ENCODE measurements around the gene PKNOX2. TPM values are rescaled to one million over a fixed set of nuclear protein-coding genes. Genes with fewer than 3 reads are reported as not detected.

The PKNOX2 gene
- total and polyA plus RNA-seq, 9 of the 15 experiments (the other 6 are each of a cell fraction or from before 2014, with no cell fraction given) = not detected

- BruUV-seq (replicated peaks) = no TSS peak
- Histone ChIP-seq H3K9ac (ENCODE audit: insufficient read depth in 1 of 2, low read depth in 2 of 2, low read length in 2 of 2) (no peak overlapping the region), H3K4me2 (ENCODE audit: insufficient read depth, low read length) (no peak overlapping the region), H3K9me3 (replicated peaks; ENCODE audit: control insufficient read depth, insufficient read depth, low read depth, low read length) (no peaks in the 10 kb centered on the region), H3K9me1 (ENCODE audit: control insufficient read depth, insufficient read depth, low read length) (no peaks in the 10 kb centered on the region), H3K36me3 (ENCODE audit: control insufficient read depth, insufficient read depth, low read length) (no peaks in the 10 kb centered on the region), H3K4me3 (no peak overlapping the region), H4K20me1 (replicated peaks; ENCODE audit: control insufficient read depth, insufficient read depth, low read length) (no peaks in the 10 kb centered on the region), H2AFZ (ENCODE audit: low read depth, low read length) (no peak overlapping the region), H3K79me2 (ENCODE audit: control insufficient read depth, insufficient read depth, low read length) (no peaks in the 10 kb centered on the region), H3K27ac (ENCODE audit: extremely low read depth, low read depth, low read length) (no peak overlapping the region), H3K4me1 (replicated peaks in 1 of 2; ENCODE audit: control insufficient read depth in 2 of 2, insufficient read depth in 2 of 2, low read length in 2 of 2) (no peaks in the 10 kb centered on the region), H3K27me3 (ENCODE audit: control insufficient read depth in 2 of 2, insufficient read depth in 2 of 2, low read length in 2 of 2) (peaks cover 19 to 46% of the 10 kb centered on the region in 2 experiments)
- TF ChIP-seq ZKSCAN1 (IDR thresholded peaks at IDR 0.05; ENCODE audit: low read depth, low read length) (no peak), SIRT6 (IDR thresholded peaks at IDR 0.05; ENCODE audit: low read depth, low read length) (no peak), ZMIZ1 (IDR thresholded peaks at IDR 0.05; ENCODE audit: low read depth in 2 of 2, low read length in 2 of 2) (no peak), MAZ (CRISPR knock-in tag; conservative IDR thresholded peaks at IDR 0.05 in 1 of 2, IDR thresholded peaks at IDR 0.05 in 1 of 2) (no peak), RFX1 (IDR thresholded peaks at IDR 0.05) (no peak)
- in situ Hi-C loops (cut with MboI) = no loop called here
- POLR2A ChIA-PET = interaction anchor here (0.8 kb wide), 1 partner anchor 170 kb away, joined by 3 read pairs; no protein-coding TSS in a partner anchor
- FAIRE-seq (no peak), DNase-seq (ENCODE audit: extremely low read depth in 1 of 4, low spot score in 3 of 4) (no peak), ATAC-seq (no peak)
- 2% methylated on average over 9 of the region's 9 CpGs for WGBS (ENCODE audit: insufficient coverage, low coverage, missing lambda C conversion rate)
- CTCF ChIA-PET (ENCODE audit: low intra/inter-chr PET ratio) = no interaction called here
- intact Hi-C loops (cut with micrococcal nuclease) = no loop called here
Measured at GRCh38 chr11:125313271-125314219, 149.0 kb downstream of the PKNOX2 start.
